Activated CD8-positive, alpha-beta T cell treated with anti-CD3 and anti-CD28 coated beads for 36 hours (primary cell): ENCODE data around the gene ANP32D. TPM values are rescaled to one million over a fixed set of nuclear protein-coding genes. Genes with fewer than 3 reads are reported as not detected.
"Not testable (repeated sequence)": the region's sequence is repeated elsewhere in the genome, so short reads cannot be mapped to it uniquely, and the experiment has no call there.

Experiments used
- ATAC-seq: fragments of 200-7000 bp; cut with Tn5 transposase; one replicate; pipeline ENCODE4 v1.10.0; 2021; ENCODE audit warnings: mild to moderate bottlenecking, moderate library complexity
- CTCF ChIA-PET: fragments of 350-600 bp; sonication (Branson Sonifier 250); formaldehyde crosslinking; loops from one replicate; lab custom pipeline; 2021; ENCODE audit warnings: antibody characterized with exemption; lab: Charles Lee
- POLR2A ChIA-PET: fragments of 350-600 bp; sonication (Branson Sonifier 250); formaldehyde crosslinking; loops from one replicate; lab custom pipeline; 2021; ENCODE audit warnings: antibody characterized with exemption; lab: Charles Lee
- DNase-seq: peaks from one replicate; pipeline ENCODE4 v3.0.0-alpha.2; 2020
- H3K27ac Mint-ChIP-seq: one replicate; pipeline ENCODE4 v1.8.0; 2021; ENCODE audit warnings: mild to moderate bottlenecking, mixed read lengths
- H3K27me3 Mint-ChIP-seq: one replicate; pipeline ENCODE4 v1.8.0; 2021; ENCODE audit warnings: mixed read lengths
- H3K36me3 Mint-ChIP-seq: one replicate; pipeline ENCODE4 v1.8.0; 2021; ENCODE audit warnings: low read depth, mixed read lengths
- H3K4me1 Mint-ChIP-seq: one replicate; pipeline ENCODE4 v1.8.0; 2021; ENCODE audit warnings: low read depth, mixed read lengths
- H3K4me3 Mint-ChIP-seq: one replicate; pipeline ENCODE4 v1.8.0; 2021; ENCODE audit warnings: mild to moderate bottlenecking, moderate library complexity, mixed read lengths
- H3K9me3 Mint-ChIP-seq: one replicate; pipeline ENCODE4 v1.8.0; 2021; ENCODE audit warnings: mixed read lengths
- intact Hi-C: fragments of 100-400 bp; cut with micrococcal nuclease; formaldehyde crosslinking; loops from one replicate; pipeline ENCODE4 v1.10.0; 2022
- total RNA-seq, 2 experiments: library from RNA; stranded (reverse); gene quantifications; one replicate each; pipeline ENCODE4 v1.2.3, GENCODE V29; 2021
- TF ChIP-seq, protein P1 (sequence below): fragments of 200-600 bp; IDR thresholded peaks from one replicate; pipeline ENCODE4 v1.8.0; 2022; ENCODE audit warnings: antibody characterized with exemption, mild to moderate bottlenecking

ANP32D gene
- total RNA-seq, 2 experiments from 2014 or later = not detected

DNA sequence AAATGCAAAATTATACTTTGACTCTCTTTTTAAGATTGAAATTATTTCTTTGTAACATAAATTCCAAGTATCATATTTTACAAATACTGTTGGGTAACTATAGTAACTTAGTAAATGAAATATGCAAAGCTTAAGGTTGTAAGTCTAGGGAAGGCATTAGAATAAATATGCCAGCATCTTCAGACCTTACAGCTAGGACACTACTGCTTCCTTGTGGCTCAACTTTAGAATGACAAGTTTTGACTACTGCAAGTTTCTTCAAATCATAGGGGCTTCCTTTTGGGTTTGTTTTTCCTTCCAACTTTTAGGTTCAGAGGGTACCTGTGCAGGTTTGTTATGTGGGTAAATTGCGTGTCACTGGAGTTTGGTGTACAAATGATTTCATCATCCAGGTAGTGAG lies 17.7 kb upstream of the ANP32D start:
- intact Hi-C loops = no loop called here
- peak; percentile 55 for ATAC-seq
- Mint-ChIP-seq H3K9me3 (peaks cover 6% of the 10 kb centered on the region), H3K4me3 (no peak overlapping the region), H3K27ac (no peak overlapping the region), H3K4me1 (no peaks in the 10 kb centered on the region), H3K27me3 (peaks cover 10% of the 10 kb centered on the region), H3K36me3 (no peaks in the 10 kb centered on the region)
- TF ChIP-seq, protein P1, sequence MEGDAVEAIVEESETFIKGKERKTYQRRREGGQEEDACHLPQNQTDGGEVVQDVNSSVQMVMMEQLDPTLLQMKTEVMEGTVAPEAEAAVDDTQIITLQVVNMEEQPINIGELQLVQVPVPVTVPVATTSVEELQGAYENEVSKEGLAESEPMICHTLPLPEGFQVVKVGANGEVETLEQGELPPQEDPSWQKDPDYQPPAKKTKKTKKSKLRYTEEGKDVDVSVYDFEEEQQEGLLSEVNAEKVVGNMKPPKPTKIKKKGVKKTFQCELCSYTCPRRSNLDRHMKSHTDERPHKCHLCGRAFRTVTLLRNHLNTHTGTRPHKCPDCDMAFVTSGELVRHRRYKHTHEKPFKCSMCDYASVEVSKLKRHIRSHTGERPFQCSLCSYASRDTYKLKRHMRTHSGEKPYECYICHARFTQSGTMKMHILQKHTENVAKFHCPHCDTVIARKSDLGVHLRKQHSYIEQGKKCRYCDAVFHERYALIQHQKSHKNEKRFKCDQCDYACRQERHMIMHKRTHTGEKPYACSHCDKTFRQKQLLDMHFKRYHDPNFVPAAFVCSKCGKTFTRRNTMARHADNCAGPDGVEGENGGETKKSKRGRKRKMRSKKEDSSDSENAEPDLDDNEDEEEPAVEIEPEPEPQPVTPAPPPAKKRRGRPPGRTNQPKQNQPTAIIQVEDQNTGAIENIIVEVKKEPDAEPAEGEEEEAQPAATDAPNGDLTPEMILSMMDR = peak; percentile 44
- CTCF ChIA-PET = interaction anchor here (0.9 to 2.3 kb wide), 5 partner anchors 9 to 266 kb away, joined by 3 to 9 read pairs (median 4); no protein-coding TSS in a partner anchor
- DNase-seq = no peak
- POLR2A ChIA-PET = no interaction called here

DNA sequence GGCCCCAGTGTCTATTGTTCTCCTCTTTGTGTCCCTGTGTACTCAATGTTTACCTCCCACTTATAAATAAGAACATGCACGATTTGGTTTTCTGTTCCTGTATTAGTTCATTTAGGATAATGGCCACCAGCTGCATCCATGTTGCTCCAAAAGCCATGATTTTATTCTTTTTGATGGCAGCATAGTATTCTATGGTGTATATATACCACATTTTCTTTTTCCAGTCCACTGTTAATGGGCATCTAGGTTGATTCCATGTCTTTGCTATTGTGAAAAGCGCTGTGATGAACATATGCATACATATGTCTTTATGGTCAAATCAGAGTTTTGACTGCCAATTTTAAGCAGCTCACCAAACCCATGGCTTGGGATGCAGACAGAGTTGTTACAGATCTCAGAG lies 17.2 kb upstream of the ANP32D start:
- H3K4me3 Mint-ChIP-seq = no peak overlapping the region
- H3K27me3 Mint-ChIP-seq = peaks cover 9% of the 10 kb centered on the region
- CTCF ChIA-PET = interaction anchor here (0.9 to 2.3 kb wide), 6 partner anchors 9 to 266 kb away, joined by 3 to 9 read pairs (median 4); no protein-coding TSS in a partner anchor
- ATAC-seq (no peak), DNase-seq (no peak)
- POLR2A ChIA-PET = no interaction called here
- H3K9me3 Mint-ChIP-seq = peaks cover 3% of the 10 kb centered on the region
- no peaks in the 10 kb centered on the region for H3K36me3 Mint-ChIP-seq
- H3K27ac Mint-ChIP-seq = no peak overlapping the region
- intact Hi-C loops = no loop called here
- no peaks in the 10 kb centered on the region for H3K4me1 Mint-ChIP-seq
- TF ChIP-seq, protein P1 = no peak

DNA sequence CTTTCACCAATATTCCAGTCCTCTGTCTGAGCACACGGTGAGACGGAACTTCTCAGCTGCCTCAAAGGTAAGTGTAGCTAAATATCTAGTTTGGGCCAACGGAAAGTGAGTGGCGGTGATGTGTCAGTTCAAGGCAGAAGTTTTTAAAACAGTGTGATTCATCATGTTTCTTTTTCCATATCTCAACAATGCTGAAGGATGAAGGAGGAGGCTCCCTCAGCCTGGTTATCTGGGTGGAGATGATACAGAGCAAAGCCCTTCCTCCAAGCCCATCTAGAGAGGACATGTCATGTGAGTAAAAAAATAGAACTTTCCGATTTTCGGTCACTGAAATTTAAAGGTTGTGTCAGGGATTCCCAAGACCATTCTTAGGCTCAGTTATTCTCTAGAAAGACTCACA lies 13.1 kb upstream of the ANP32D start:
- TF ChIP-seq, protein P1 = no peak
- DNase-seq = no peak
- Mint-ChIP-seq H3K4me1 (no peaks in the 10 kb centered on the region), H3K9me3 (no peaks in the 10 kb centered on the region), H3K27ac (no peak overlapping the region), H3K36me3 (no peaks in the 10 kb centered on the region), H3K27me3 (peaks cover 9% of the 10 kb centered on the region), H3K4me3 (no peak overlapping the region)
- POLR2A ChIA-PET = no interaction called here
- CTCF ChIA-PET = interaction anchor here (2.0 kb wide), 1 partner anchor 159 kb away, joined by 7 read pairs; no protein-coding TSS in a partner anchor
- intact Hi-C loops = no loop called here
- ATAC-seq = no peak

DNA sequence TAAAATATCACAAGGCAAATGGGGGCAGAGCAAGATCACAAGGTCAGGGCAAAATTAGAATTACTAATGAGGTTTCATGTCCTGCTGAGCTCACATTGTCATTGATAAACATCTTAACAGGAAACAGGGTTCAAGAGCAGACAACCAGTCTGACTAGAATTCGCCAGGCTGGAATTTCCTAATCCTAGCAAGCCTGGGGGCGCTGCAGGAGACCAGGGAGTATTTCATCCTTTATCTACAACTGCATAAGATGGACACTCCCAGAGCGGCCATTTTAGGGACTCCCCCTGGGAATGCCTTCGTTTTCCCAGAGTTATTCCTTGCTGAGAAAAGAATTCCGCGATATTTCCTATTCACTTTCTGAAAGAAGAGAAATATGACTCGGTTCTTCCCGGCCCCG lies 3.3 kb upstream of the ANP32D start:
- DNase-seq, H3K27ac Mint-ChIP-seq, H3K4me1 Mint-ChIP-seq, ATAC-seq, H3K36me3 Mint-ChIP-seq, intact Hi-C loops, H3K4me3 Mint-ChIP-seq, POLR2A ChIA-PET, CTCF ChIA-PET, H3K27me3 Mint-ChIP-seq: not testable (repeated sequence)
- H3K9me3 Mint-ChIP-seq = peaks cover 35% of the 10 kb centered on the region

DNA sequence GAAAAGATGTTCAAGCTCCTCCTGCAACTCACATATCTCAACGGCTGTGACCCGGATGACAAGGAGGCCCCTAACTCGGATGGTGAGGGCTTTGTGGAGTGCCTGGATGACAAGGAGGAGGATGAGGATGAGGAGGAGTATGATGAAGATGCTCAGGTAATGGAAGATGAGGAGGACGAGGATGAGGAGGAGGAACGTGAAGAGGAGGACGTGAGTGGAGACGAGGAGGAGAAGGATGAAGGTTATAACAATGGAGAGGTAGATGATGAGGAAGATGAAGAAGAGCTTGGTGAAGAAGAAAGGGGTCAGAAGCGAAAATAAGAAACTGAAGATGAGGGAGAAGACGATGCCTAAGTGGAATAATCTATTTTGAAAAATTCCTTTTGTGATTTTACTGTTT lies 702 bp downstream of the ANP32D start:
- ATAC-seq (no peak), DNase-seq (no peak)
- Mint-ChIP-seq H3K27me3 (peaks cover 7% of the 10 kb centered on the region), H3K4me3 (no peak overlapping the region), H3K9me3 (peaks cover 25% of the 10 kb centered on the region), H3K4me1 (no peaks in the 10 kb centered on the region), H3K27ac (no peak overlapping the region), H3K36me3 (peaks cover 6% of the 10 kb centered on the region)
- TF ChIP-seq, protein P1 = no peak
- ChIA-PET CTCF (no interaction called here), POLR2A (no interaction called here)
- intact Hi-C loops = no loop called here

DNA sequence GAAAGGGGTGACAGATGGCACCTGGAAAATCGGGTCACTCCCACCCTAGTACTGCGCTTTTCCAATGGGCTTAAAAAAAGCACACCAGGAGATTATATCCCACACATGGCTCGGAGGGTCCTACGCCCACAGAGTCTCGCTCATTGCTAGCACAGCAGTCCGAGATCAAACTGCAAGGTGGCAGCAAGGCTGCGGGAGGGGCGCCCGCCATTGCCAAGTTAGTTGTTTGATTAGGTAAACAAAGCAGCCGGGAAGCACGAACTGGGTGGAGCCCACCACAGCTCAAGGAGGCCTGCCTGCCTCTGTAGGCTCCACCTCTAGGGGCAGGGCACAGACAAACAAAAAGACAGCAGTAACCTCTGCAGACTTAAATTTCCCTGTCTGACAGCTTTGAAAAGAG lies 2.1 kb downstream of the ANP32D start:
- CTCF ChIA-PET = not testable (repeated sequence)

More for the DNA sequence above, 2.1 kb downstream of the ANP32D start:
- H3K27me3 Mint-ChIP-seq, DNase-seq, POLR2A ChIA-PET, ATAC-seq, H3K27ac Mint-ChIP-seq, H3K36me3 Mint-ChIP-seq, H3K4me3 Mint-ChIP-seq, H3K4me1 Mint-ChIP-seq, intact Hi-C loops: not testable (repeated sequence)
- H3K9me3 Mint-ChIP-seq = peaks cover 14% of the 10 kb centered on the region
